ENCODE data around the gene GPC6.

Gene GPC6

GRCh38 chr13:93690139-93690538, 463.5 kb downstream of the GPC6 start:
- Mint-ChIP-seq H3K4me3 (no peak overlapping the region), H3K36me3 (ENCODE audit: low read depth) (no peaks in the 10 kb centered on the region), H3K27me3 (ENCODE audit: low read depth, poor library complexity) (peaks cover 4% of the 10 kb centered on the region), H3K4me1 (no peaks in the 10 kb centered on the region), H3K9me3 (no peaks in the 10 kb centered on the region), H3K27ac (no peak overlapping the region)
- TF ChIP-seq, protein P1, sequence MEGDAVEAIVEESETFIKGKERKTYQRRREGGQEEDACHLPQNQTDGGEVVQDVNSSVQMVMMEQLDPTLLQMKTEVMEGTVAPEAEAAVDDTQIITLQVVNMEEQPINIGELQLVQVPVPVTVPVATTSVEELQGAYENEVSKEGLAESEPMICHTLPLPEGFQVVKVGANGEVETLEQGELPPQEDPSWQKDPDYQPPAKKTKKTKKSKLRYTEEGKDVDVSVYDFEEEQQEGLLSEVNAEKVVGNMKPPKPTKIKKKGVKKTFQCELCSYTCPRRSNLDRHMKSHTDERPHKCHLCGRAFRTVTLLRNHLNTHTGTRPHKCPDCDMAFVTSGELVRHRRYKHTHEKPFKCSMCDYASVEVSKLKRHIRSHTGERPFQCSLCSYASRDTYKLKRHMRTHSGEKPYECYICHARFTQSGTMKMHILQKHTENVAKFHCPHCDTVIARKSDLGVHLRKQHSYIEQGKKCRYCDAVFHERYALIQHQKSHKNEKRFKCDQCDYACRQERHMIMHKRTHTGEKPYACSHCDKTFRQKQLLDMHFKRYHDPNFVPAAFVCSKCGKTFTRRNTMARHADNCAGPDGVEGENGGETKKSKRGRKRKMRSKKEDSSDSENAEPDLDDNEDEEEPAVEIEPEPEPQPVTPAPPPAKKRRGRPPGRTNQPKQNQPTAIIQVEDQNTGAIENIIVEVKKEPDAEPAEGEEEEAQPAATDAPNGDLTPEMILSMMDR (IDR thresholded peaks at IDR 0.05): no peak
- peak; percentile 50 for DNase-seq

GRCh38 chr13:93698016-93698613, 471.5 kb downstream of the GPC6 start:
- Mint-ChIP-seq H3K36me3 (ENCODE audit: low read depth) (peaks cover 27% of the 10 kb centered on the region), H3K9me3 (peaks cover 26% of the 10 kb centered on the region), H3K27me3 (ENCODE audit: low read depth, poor library complexity) (peaks cover 3% of the 10 kb centered on the region), H3K4me1 (peaks cover 7% of the 10 kb centered on the region), H3K4me3 (no peak overlapping the region), H3K27ac (no peak overlapping the region)
- TF ChIP-seq, protein P1 (IDR thresholded peaks at IDR 0.05): no peak
- no peak for DNase-seq

DNA sequence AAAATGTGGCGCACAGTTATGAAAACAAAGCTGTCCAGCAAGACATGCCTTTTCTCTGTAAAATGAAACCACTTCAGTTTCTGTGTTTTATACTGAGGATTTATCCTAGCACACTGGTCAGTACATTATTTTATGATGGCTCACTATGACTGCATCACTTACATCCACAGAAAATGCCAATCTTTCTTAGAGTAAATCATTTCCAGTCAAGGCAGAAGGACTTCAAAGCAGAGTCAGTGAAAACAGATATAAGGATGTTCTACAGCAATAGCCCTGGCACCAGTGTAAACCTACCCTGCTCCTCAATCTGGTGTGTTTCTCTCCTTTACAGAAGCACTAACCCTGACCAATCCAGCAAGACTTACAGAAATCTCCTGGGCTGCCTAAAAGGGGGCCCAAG, 473.5 kb downstream of the GPC6 start:
- no peaks in the 10 kb centered on the region for H3K27me3 Mint-ChIP-seq (ENCODE audit: low read depth, poor library complexity)
- H3K36me3 Mint-ChIP-seq (ENCODE audit: low read depth): peaks cover 27% of the 10 kb centered on the region
- peaks cover 7% of the 10 kb centered on the region for H3K4me1 Mint-ChIP-seq
- H3K27ac Mint-ChIP-seq: no peak overlapping the region
- no peak overlapping the region for H3K4me3 Mint-ChIP-seq
- peaks cover 27% of the 10 kb centered on the region for H3K9me3 Mint-ChIP-seq
- TF ChIP-seq, protein P1 (IDR thresholded peaks at IDR 0.05): no peak
- no peak for DNase-seq

GRCh38 chr13:93708308-93709075, 481.9 kb downstream of the GPC6 start:
- H3K4me1 Mint-ChIP-seq: peaks cover 6% of the 10 kb centered on the region
- H3K36me3 Mint-ChIP-seq (ENCODE audit: low read depth): peaks cover 18% of the 10 kb centered on the region
- peaks cover 22% of the 10 kb centered on the region for H3K9me3 Mint-ChIP-seq
- H3K4me3 Mint-ChIP-seq: no peak overlapping the region
- DNase-seq: no peak
- no peak overlapping the region for H3K27ac Mint-ChIP-seq
- H3K27me3 Mint-ChIP-seq (ENCODE audit: low read depth, poor library complexity): no peaks in the 10 kb centered on the region
- TF ChIP-seq, protein P1 (IDR thresholded peaks at IDR 0.05): no peak

DNA sequence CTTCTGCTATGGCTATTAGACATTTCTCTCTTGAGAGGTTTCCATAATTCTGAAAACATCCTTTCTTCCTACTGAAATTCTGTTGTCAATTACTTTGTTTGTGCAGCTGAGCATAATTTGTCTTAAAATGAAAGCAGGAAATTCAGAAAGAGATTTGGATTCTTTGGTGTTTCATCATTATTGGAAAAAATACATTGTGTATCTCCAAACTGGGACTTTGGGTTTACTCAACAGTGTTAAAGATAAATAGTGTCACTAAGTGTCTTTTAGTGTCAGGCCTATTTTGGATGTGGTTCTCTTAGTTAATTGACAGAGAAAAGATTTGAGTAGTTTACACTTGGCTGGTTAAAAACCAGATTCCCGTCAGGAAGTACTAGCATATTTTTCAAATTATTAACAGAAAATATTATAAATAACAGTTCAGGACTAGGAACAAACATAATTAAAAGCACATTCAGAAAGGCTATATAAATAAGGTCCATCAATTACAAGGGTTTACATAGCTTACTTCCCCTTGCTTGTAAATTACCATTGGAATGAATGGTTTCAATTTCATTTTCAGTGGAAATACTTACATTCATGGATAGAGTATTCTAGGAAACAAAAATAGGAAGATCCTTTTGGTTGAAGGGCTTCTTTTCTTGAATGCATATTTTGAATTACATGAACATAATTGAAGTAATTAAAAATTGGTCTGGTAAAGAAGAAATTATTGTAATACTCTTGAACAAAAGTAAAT, 483.1 kb downstream of the GPC6 start:
- TF ChIP-seq, protein P1 (IDR thresholded peaks at IDR 0.05): no peak
- Mint-ChIP-seq H3K4me1 (peaks cover 6% of the 10 kb centered on the region), H3K27me3 (ENCODE audit: low read depth, poor library complexity) (no peaks in the 10 kb centered on the region), H3K9me3 (peaks cover 33% of the 10 kb centered on the region), H3K36me3 (ENCODE audit: low read depth) (peaks cover 30% of the 10 kb centered on the region), H3K27ac (no peak overlapping the region), H3K4me3 (no peak overlapping the region)
- DNase-seq: no peak

All from nephron progenitor cell (in vitro differentiated cells).